ENCODE results near the gene TMEM139.

TMEM139 gene

GRCh38 chr7:143334244-143334643, 49.5 kb downstream of the TMEM139 start:
- no peak for DNase-seq (ENCODE audit: low read depth in 1 of 2, low spot score in 1 of 2)
- Histone ChIP-seq H3K27me3 (ENCODE audit: insufficient read depth, poor library complexity, severe bottlenecking) (no peaks in the 10 kb centered on the region), H3K4me3 (replicated peaks; ENCODE audit: insufficient read depth, low read length) (no peak overlapping the region), H3K27ac (replicated peaks) (no peak overlapping the region)
- TF ChIP-seq GABPA (IDR thresholded peaks at IDR 0.05; ENCODE audit: low read depth) (no peak), POLR2AphosphoS5 (IDR thresholded peaks at IDR 0.05; ENCODE audit: low read depth) (no peak), SPI1 (IDR thresholded peaks at IDR 0.05; ENCODE audit: borderline replicate concordance, low read depth) (no peak)
- TF ChIP-seq, protein P1, sequence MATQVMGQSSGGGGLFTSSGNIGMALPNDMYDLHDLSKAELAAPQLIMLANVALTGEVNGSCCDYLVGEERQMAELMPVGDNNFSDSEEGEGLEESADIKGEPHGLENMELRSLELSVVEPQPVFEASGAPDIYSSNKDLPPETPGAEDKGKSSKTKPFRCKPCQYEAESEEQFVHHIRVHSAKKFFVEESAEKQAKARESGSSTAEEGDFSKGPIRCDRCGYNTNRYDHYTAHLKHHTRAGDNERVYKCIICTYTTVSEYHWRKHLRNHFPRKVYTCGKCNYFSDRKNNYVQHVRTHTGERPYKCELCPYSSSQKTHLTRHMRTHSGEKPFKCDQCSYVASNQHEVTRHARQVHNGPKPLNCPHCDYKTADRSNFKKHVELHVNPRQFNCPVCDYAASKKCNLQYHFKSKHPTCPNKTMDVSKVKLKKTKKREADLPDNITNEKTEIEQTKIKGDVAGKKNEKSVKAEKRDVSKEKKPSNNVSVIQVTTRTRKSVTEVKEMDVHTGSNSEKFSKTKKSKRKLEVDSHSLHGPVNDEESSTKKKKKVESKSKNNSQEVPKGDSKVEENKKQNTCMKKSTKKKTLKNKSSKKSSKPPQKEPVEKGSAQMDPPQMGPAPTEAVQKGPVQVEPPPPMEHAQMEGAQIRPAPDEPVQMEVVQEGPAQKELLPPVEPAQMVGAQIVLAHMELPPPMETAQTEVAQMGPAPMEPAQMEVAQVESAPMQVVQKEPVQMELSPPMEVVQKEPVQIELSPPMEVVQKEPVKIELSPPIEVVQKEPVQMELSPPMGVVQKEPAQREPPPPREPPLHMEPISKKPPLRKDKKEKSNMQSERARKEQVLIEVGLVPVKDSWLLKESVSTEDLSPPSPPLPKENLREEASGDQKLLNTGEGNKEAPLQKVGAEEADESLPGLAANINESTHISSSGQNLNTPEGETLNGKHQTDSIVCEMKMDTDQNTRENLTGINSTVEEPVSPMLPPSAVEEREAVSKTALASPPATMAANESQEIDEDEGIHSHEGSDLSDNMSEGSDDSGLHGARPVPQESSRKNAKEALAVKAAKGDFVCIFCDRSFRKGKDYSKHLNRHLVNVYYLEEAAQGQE (IDR thresholded peaks at IDR 0.05; ENCODE audit: insufficient replicate concordance, low read depth): no peak
- TF ChIP-seq, protein P2, sequence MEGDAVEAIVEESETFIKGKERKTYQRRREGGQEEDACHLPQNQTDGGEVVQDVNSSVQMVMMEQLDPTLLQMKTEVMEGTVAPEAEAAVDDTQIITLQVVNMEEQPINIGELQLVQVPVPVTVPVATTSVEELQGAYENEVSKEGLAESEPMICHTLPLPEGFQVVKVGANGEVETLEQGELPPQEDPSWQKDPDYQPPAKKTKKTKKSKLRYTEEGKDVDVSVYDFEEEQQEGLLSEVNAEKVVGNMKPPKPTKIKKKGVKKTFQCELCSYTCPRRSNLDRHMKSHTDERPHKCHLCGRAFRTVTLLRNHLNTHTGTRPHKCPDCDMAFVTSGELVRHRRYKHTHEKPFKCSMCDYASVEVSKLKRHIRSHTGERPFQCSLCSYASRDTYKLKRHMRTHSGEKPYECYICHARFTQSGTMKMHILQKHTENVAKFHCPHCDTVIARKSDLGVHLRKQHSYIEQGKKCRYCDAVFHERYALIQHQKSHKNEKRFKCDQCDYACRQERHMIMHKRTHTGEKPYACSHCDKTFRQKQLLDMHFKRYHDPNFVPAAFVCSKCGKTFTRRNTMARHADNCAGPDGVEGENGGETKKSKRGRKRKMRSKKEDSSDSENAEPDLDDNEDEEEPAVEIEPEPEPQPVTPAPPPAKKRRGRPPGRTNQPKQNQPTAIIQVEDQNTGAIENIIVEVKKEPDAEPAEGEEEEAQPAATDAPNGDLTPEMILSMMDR (IDR thresholded peaks at IDR 0.05; ENCODE audit: insufficient read depth, low read length): no peak

DNA sequence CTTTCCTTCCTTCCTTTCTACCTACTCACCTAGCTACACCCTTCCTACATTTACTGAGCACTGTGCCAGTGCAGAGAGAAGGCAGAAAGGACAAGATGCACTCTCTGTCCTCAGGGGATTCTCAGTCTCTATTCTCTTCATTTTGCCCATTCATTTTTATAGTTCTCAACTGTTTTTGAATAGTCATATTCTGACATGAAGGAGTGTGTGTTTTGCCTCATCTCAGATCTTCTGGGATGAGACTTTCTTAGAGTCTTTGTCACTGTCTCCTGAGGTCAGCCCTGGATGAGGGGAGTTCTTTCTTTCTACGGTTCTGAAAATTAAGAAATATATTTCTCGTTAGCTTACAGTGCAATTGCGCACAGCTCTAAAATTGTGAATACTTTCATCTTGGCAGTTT, 52.5 kb downstream of the TMEM139 start:
- Histone ChIP-seq H3K27me3 (ENCODE audit: insufficient read depth, poor library complexity, severe bottlenecking) (no peaks in the 10 kb centered on the region), H3K4me3 (replicated peaks; ENCODE audit: insufficient read depth, low read length) (no peak overlapping the region), H3K27ac (replicated peaks) (no peak overlapping the region)
- DNase-seq (ENCODE audit: low read depth in 1 of 2, low spot score in 1 of 2): no peak
- no peak for TF ChIP-seq POLR2AphosphoS5 (IDR thresholded peaks at IDR 0.05; ENCODE audit: low read depth)
- TF ChIP-seq GABPA (IDR thresholded peaks at IDR 0.05; ENCODE audit: low read depth): no peak
- TF ChIP-seq, protein P2 (IDR thresholded peaks at IDR 0.05; ENCODE audit: insufficient read depth, low read length): no peak
- TF ChIP-seq SPI1 (IDR thresholded peaks at IDR 0.05; ENCODE audit: borderline replicate concordance, low read depth): no peak
- TF ChIP-seq, protein P1 (IDR thresholded peaks at IDR 0.05; ENCODE audit: insufficient replicate concordance, low read depth): no peak

Measured in HL-60 (cell line).